NCI-H748 (cell line): ENCODE data around the gene C4orf36.

Experiments used
- DNase-seq: peaks from one replicate; lab custom pipeline; 2025; ENCODE audit not compliant: unreplicated experiment; lab: John Stamatoyannopoulos, UW

Gene C4orf36

DNA sequence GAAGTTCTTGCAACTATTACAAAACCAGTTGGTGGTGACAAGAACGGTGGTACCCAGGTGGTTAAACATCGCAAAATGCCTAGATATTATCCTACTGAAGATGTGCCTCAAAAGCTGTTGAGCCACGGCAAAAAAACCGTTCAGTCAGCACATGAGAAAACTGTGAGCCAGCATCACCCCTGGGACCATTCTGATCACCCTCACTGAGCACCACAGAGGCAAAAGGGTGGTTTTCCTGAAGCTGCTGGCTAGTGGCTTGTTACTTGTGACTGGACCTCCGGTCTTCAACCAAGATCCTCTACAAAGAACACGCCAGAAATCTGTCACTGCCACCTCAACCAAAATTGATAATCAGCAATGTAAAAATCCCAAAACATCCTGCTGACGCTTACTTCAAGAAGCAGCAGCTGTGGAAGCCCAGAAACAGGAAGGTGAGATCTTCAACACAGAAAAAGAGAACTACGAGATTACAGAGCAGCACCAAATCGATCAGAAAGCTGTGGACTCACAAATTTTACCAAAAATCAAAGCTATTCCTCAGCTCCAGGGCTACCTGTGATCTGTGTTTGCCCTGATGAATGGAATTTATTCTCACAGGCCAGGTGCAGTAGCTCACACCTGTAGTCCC lies 21.7 kb downstream of the C4orf36 start:
- DNase-seq, result no peak

DNA sequence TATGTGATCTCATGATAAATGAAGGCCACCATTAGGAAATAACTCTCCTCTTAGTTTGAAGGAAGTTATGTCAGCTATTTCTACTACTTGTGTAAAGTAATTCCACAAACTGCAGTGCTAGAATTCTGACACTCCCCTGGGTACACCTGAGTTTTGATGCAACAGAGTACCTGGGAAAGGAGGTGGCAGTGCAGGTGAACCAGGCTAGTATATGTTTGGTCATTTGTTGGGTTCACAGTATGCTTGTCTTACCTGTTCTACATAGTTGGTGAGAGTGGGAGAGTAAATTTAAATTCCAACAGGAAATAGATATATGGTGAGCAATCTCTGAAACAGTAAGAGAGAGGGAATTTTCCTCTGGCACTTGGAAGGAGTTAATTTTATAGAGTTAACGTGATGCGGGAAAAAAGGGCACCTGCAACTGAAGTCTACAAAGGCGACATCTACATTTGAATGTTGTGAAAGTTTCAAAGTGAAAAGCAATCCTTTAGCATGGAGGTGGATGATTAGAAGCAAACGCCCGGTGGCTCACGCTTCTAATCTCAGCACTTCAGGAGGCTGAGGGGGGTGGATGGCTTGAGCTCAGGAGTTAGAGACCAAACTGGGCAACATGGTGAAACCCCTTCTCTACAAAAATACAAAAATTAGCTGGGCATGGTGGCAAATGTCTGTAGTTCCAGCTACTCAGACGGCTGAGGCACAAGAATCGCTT lies 34.7 kb downstream of the C4orf36 start:
- DNase-seq, result no peak

DNA sequence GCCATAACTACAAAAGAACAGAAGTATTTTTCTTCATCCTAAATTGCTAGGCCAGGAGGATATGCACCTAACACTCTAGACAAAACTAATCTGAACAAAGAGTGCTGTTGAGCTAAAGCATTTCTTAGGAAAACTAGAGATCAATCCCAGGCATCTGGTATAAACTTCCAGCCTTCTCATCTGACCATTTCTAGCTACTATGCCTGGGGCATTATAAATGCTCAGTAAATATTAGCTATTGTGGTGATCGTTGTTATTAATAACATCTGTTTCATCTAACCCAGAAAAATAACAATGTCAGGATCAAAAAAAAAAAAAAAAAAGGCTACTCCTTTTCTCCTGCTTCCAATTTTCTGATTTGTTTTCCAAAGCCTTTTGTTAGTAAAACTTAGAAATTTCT lies 35.3 kb downstream of the C4orf36 start:
- DNase-seq, result no peak

DNA sequence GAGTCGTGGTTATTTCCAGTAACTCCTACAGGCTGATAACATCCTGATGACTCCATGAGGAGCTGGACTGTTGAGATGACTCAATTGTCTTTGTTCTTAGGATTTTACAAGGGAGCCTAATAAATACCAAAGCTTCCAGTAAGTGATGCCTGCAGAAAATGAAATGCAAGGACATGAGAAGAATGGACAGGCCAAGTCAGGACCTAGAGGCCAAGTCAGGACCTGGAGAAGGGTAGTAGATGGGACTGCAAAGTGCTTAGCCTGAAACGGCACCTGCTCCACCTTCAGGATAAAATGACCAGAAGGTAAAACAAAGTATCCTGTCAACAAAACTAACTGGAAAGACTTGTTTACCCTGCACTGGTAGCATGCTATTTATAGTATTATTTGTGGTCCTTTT lies 36.6 kb downstream of the C4orf36 start:
- no peak for DNase-seq

DNA sequence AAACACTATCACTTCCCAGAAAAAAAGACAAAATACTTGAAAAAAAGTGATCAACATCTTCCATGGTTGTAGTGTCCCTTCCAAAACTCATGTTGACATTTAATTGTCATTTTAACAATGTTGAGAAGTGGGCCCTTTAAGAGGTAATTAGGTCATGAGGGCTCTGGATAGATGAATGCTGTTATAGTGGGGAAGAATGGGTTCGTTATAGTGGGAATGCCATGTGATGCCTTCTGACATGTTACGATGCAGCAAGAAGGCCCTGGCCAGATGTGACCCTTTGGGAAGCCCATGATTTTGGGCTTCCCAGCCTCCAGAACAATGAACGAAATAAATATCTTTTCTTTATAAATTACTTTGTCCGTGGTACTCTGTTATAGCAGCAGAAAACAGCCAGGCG lies 39.0 kb downstream of the C4orf36 start:
- no peak for DNase-seq

DNA sequence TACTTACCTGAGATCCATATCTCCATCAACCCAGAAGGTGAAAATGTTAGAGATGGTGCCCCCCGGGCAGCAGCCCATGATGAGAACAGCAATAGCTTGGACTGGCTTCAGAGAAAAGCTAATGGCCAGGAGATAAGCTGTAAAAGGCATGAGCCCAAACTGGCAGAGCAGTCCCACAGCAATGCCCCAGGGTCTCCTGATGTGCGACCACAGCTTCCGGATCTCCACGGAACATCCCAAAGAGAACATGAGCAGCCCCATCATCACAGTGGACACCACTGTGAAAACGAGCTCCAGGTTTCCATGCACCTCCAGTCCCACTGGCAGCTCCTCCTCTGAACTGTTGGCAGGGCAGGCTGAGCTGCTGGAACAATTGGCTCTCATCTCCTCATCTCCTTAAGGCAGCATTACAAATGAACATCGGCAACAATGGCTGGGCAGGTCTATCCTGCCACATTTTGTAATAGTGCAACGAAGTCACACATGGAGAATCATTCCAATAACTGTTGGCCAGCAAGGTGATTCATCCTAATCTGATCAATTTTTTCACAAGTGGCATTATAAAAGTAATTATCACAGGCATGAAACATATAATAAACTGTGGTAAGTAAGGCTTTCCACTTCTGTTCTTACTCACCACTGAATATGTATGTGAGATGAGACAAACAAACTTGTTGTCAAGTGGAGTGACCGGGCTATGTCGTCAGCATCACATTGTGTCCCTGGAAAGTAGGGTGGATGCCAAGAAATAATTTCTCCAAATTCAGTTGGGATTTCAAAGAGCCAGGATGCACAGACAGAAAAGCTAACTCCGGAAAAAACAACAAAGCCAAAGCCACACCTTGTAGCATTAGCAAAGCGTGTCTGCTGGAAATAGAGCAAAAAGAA lies 43.2 kb downstream of the C4orf36 start, which contains the start of gene SLC10A6:
Gene SLC10A6, minus strand, starts transcription at position 653 of the 888 bp plus-strand sequence. Its CDS starts 269 bp downstream, at position 384.
- no peak for DNase-seq

DNA sequence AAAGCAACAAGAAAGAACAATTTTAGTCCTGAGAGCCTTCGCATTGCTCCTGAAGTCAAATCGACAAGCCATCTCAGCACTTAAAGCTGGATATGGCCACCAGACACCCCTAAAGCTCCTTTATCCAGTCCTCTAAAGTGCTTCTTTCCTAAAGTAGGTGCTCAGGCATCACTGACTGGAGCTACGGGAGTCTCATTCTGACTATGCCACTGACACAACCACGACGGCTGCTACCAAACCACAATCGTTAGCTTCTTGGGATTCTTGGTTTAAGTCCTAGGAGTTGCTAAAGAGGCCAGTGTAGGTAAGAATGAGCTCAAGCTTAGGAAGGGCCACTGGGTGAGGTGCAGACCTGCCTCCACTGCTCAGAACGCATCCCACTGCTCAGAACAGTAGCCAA lies 44.1 kb downstream of the C4orf36 start:
- no peak for DNase-seq

DNA sequence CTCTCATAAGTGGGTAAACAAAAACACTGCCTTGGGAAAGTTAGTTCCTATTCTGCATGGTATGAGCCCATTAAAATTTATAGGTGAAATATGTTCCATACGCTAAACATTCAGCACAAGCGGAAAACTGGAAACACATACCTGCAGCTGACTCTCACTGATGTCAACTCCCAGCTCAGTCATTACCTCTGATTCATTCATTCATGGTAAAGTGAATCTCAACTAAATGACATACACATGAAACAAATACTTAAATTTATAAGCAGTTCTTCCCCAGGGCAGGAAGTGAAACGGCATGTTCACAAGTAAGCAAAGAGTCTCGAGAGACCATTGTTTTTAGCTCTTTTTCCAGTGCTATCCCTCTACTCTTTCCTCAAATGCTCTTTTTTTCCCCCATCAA lies 44.7 kb downstream of the C4orf36 start:
- DNase-seq, result no peak

DNA sequence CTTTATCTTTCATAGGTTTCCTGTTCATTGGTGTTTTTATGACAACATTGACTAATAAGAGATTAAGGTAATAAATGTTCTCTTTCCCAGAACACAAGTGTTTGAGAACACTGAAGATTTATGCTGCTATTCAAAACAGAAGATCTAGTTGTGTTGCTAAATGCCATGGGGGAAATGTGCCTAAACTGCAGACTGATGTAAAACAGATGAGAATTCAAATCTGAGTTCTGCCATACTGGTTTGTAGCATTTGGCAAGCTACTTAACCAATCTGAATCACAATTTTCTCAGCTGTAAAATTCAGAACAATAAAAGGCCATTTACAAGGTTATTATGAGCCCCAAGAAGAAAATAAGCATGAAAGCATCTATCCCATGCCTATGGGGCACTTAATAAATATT lies 45.3 kb downstream of the C4orf36 start:
- DNase-seq, result no peak

DNA sequence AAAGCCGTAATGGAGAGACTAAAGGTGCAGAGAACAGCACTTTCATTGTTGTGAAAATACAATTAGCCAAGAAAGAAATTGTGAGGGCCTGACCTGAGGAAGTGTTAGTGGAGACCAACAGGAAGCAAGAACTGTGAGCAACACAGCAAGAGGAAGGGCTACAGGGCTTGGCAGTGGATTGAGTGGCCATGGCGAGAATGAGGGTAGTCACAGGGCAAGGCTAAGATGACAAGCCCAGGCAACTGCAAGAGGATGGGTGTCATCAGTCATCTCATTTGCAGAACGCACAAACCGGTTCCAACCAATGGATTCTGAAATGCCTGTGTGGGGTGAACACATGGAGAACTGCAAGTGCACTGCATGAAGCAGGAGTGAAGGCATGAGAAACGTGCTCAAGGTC lies 46.6 kb downstream of the C4orf36 start:
- no peak for DNase-seq

DNA sequence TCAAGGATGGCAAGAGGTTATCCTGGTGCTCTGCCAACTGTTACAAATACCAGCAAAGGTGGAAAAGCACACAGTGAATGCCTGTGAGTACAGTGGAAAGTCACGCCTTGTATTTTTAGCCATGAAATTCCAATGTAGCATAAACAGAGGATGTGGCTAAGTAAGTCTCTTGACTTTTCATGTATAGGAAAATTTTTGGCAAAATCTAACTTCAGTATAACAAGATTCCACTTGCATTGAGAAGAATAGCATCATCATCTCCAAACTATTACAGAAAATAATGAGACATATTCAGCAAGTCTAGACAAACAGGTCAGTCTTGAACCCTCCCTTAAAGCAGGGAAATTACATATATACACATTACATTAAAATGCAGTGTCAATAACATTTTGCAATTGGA lies 50.9 kb downstream of the C4orf36 start:
- DNase-seq, result no peak

DNA sequence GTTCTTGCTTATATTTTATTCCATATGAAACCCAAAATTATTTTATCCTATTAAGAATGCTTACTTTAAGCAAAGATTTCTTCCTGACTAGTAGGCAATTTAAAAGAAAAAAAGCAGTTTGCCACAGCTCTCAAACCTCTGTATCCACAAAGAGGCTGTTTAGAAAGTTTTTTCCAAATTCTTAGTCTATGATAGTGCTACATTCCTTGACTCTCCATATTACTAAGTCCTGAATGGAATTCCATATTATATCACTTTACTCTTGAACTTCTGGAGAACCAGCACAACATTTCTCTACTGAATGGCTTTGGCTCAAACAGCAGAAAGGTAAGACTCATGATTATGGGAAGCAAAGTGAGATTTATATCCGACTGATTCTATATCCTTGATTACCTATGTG lies 51.4 kb downstream of the C4orf36 start:
- no peak for DNase-seq

DNA sequence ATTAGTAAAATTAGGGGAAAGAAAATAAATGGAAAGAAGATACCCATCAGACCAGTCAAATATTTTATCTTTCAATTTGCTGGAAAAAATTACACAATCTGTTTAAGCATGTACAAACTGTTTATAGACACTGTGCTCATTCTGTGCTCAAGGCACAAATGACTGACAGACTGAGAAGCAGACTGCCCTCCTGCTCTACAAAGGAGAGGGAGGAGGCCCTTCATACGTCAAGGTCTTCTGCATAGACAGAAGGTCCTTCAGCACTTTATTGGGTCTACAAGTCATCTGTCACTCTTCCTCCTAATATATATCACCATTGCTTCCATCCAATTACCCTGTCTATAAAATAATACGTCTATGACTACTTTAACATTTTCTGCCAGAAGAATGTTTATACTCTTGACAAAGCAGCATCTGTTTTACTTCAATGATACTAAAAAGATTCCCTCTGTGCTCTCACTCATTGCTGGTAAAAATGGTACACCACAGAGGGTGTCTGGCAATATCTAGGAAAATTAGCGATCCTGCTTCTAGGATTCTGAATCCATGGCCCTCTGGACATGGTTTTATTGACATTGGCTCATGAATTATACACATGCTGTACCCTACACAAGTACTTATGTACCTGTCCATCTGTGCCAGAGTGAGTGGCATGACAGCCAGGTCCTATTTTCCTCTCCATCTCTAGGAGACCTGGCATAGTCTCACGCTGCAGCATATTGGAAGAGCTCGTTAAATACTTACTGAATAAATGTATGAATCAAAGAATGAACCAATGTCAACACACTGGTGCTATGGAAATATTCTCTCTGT lies 54.3 kb downstream of the C4orf36 start:
- DNase-seq, result no peak

DNA sequence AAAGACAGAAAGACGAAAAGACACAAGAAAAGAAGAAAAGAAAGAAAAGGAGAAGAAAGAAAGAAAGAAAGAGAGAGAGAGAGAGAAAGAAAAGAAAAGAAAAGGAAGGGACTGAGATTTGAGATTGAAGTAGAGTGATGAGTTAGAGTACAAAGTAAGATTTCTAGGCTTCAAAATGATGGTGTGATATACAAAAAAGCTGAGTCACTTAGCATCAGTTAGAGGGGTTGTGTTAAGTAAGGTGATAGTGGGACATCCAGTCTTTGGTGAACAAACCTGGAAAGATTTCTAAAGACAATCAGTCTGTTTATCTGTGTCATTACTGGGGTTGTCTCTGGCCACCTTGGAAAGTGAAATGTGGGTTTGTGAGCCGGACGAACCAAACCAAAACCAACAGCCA lies 56.5 kb downstream of the C4orf36 start:
- DNase-seq, result no peak

DNA sequence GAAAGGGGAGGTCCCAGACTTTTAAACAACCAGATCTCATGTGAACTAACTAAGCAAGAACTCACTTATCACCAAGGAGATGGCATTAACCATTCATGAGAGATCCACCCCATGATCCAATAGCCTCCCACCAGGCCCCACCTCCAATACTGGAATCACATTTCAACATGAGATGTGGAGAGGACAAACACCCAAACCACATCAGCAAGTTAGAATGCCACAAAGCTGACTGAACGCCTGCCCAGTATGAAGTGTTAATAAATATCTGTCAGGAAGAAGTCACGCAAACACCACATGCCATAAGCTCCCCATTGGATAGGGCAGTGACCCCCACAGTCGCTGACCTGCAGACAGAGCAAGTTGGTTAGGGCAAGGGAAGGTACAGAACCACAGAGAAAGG lies 57.3 kb downstream of the C4orf36 start:
- DNase-seq, result peak; percentile 7

DNA sequence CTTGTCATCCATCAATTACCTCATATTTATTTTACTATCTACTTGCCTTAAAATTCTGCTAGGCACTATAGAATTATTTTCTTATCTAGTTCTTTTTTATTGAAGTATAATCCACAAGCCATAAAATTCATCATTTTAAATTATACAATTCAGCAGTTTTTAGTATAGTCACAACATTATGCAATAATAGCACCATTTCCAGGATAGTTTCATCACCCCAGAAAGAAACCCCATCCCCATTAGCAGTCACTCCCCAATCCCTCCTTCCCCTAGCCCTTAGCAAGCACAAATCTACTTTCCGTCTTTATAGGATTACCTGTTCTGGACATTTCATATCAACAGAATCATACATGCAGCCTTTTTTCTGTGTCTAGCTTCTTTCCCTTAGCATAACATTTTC lies 58.6 kb downstream of the C4orf36 start:
- no peak for DNase-seq

DNA sequence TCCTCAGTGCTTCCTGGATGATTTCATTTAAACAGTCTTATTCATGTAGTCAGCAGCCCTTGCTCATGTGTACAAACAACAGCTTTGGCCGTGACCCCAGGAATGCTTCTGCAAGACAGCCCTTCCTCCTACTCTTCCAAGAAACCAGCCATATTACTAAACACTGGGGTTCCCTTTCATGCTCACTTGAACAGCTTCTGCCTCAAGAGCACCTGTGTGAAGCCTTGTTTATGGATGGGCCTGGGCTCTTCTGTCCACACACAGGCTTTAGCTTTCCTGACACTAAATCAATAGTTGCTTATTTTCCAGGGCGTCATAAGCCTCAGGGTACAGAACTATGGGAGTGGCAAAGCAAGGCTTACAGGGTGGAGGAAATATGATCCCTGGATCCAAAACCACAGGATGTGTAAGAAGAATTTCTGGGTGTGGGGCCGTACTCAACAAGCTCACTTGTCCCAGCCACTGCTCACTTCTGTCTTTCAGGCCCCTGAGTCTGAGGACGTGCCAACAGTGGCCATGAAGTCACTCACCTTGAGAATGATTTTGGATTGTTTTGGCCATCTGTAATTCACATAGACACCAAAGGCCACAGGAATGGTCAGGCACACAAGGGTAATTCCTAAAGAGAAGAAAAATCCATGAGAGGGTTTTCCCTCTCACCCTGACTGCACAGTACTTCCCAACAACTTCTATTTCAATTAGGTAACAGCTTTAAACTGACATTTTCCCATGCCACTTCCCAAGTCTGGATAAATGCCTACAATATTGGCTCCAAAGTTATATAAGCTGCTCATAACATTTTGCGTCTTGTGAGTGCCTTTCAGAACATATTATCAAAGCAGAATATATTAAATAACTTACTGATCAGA lies 60.7 kb downstream of the C4orf36 start:
- DNase-seq, result peak; percentile 43
